GM18508 (cell line): Measurements from ENCODE around the gene HFM1.
A peak's percentile ranks its signal among the peaks of the same experiment; 100 is the strongest.
"Not testable (repeated sequence)": the region's sequence is repeated elsewhere in the genome, so short reads cannot be mapped to it uniquely, and the experiment has no call there.

Experiments used
- ATAC-seq: cut with Tn5 transposase; IDR thresholded peaks from one replicate; pipeline ENCODE4 v1.9.1; 2021; ENCODE audit warnings: moderate number of reproducible peaks; ENCODE audit not compliant: insufficient read depth, unreplicated experiment

HFM1 gene, protein sequence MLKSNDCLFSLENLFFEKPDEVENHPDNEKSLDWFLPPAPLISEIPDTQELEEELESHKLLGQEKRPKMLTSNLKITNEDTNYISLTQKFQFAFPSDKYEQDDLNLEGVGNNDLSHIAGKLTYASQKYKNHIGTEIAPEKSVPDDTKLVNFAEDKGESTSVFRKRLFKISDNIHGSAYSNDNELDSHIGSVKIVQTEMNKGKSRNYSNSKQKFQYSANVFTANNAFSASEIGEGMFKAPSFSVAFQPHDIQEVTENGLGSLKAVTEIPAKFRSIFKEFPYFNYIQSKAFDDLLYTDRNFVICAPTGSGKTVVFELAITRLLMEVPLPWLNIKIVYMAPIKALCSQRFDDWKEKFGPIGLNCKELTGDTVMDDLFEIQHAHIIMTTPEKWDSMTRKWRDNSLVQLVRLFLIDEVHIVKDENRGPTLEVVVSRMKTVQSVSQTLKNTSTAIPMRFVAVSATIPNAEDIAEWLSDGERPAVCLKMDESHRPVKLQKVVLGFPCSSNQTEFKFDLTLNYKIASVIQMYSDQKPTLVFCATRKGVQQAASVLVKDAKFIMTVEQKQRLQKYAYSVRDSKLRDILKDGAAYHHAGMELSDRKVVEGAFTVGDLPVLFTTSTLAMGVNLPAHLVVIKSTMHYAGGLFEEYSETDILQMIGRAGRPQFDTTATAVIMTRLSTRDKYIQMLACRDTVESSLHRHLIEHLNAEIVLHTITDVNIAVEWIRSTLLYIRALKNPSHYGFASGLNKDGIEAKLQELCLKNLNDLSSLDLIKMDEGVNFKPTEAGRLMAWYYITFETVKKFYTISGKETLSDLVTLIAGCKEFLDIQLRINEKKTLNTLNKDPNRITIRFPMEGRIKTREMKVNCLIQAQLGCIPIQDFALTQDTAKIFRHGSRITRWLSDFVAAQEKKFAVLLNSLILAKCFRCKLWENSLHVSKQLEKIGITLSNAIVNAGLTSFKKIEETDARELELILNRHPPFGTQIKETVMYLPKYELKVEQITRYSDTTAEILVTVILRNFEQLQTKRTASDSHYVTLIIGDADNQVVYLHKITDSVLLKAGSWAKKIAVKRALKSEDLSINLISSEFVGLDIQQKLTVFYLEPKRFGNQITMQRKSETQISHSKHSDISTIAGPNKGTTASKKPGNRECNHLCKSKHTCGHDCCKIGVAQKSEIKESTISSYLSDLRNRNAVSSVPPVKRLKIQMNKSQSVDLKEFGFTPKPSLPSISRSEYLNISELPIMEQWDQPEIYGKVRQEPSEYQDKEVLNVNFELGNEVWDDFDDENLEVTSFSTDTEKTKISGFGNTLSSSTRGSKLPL (N-terminal part only)

DNA sequence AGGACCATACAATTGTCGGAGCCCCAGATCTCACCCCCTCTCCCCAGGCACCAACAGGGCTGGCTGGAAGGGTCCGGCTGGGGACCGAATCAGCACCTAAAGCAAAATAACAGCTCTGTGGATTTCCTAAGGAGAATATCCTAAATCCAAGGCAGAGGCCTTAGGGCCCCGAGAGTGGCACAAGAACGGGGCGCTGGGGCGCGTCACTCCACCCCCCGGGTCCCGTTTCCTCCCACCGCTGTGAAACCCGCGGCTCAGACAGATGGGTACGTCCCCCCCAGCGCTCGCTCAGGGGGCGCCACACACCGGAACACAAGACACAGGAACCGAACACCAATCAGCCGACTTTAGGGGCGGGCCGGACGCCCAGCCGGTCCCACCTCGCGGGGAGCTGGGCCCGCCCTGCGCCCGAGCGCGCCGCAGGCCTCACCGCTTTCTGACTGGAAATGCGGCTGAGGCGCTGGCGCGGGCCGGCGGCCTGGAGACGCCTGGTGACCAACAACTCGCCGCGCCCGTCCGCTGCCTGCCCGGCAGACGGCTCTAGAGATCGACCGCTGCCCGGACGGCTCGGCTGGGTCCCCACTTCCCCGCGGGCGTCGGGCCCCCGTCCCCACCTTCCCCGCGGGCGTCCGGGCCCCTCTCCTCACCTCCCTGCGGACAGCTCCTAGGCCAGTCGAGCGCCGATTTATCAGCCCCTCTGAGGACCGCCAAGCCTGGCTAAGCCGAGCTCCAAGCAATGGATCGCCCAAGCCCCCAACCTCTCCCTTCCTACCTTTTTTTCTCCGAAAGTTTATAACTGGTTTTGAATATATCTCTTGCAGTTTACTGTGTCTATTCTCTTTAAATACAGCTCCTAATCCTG lies at the start of gene HFM1:
HFM1 (minus strand) TSS at position 687 of the 862 bp plus-strand sequence. CDS start 3,755 bp downstream, outside the sequence.
- peak; percentile 75 for ATAC-seq

GRCh38 chr1:91454136-91454535 lies 49.5 kb upstream of the HFM1 start:
- ATAC-seq = no peak

GRCh38 chr1:91450260-91450659 lies 45.6 kb upstream of the HFM1 start:
- ATAC-seq = no peak

- not testable (repeated sequence) for ATAC-seq
These were observed 43.1 kb upstream of the HFM1 start for GRCh38 chr1:91447782-91448181.

GRCh38 chr1:91441980-91442379 lies 37.3 kb upstream of the HFM1 start:
- not testable (repeated sequence) for ATAC-seq

- ATAC-seq = no peak
These were observed 36.2 kb upstream of the HFM1 start for GRCh38 chr1:91440847-91441246.

- ATAC-seq = no peak
These were observed 34.4 kb upstream of the HFM1 start for GRCh38 chr1:91439016-91439415.

GRCh38 chr1:91428182-91428798 lies 23.7 kb upstream of the HFM1 start:
- ATAC-seq = no peak

- no peak for ATAC-seq
These were observed 23.1 kb upstream of the HFM1 start for GRCh38 chr1:91427741-91428140.

GRCh38 chr1:91422523-91422922 lies 17.9 kb upstream of the HFM1 start:
- not testable (repeated sequence) for ATAC-seq

DNA sequence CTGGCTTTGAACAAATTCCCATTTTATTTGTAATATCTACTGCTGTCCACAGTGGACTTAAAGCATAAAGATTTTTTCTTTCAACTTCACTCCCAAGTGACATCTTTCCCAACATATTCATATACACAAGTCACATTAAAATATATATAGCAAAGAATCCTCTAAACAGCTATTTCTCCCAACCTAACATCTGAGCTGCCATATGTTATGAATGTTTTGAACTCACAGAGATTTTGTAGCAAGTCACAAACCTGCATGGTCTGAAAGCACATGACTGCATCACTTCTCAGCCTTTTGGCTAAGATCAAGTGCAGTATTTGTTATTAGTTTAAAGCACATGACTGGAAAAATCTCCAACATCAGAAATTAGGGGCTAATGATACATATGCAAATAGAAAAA lies 7.7 kb upstream of the HFM1 start:
- no peak for ATAC-seq

- no peak for ATAC-seq
These were observed 2.2 kb upstream of the HFM1 start for GRCh38 chr1:91406773-91407389.

- ATAC-seq = no peak
These were observed 2.6 kb downstream of the HFM1 start for GRCh38 chr1:91402023-91402422.

- ATAC-seq = no peak
These were observed 4.4 kb downstream of the HFM1 start for GRCh38 chr1:91400133-91400725.

GRCh38 chr1:91398291-91398690 lies 6.3 kb downstream of the HFM1 start:
- no peak for ATAC-seq

DNA sequence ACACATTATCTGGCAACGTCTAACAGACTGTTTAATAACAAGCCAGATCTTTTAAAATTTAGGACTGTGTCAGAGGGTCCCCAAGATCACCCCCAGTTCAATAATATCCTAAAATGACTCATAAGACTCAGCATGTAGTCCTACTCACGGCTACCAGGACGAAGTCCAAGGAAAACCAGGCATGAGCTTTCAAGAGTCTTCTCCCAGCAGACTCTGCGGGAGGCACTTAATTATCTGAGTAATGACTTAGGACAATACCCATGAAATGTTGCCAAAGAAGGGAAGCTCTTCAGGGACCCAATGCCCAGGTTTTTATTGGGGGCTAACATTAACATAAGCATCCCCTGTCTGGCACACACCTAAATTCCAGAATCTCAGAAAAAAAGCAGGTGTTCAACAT lies 7.0 kb downstream of the HFM1 start:
- no peak for ATAC-seq

GRCh38 chr1:91393042-91393441 lies 11.6 kb downstream of the HFM1 start:
- ATAC-seq = no peak

DNA sequence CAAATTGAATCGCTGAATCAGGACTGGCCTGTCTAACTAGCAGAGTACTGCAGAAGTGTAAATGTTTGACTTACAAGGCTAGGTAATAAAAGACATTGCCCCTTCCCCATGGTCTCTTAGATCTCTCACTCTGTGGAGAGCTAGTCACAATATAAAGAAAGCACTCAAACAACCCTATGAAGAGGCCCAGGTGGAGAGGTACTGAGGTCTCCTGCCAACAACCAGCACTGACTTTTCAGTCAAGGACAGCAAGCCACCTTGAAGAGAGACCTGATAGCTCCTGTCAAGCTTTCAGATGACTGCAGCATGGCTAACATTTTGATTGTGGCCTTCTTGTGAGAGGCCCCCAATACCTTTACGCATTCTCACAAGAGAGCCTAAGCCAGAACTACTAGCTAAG lies 18.5 kb downstream of the HFM1 start:
- no peak for ATAC-seq
